ENCODE measurements around the gene CAMKK1.

The CAMKK1 gene

DNA sequence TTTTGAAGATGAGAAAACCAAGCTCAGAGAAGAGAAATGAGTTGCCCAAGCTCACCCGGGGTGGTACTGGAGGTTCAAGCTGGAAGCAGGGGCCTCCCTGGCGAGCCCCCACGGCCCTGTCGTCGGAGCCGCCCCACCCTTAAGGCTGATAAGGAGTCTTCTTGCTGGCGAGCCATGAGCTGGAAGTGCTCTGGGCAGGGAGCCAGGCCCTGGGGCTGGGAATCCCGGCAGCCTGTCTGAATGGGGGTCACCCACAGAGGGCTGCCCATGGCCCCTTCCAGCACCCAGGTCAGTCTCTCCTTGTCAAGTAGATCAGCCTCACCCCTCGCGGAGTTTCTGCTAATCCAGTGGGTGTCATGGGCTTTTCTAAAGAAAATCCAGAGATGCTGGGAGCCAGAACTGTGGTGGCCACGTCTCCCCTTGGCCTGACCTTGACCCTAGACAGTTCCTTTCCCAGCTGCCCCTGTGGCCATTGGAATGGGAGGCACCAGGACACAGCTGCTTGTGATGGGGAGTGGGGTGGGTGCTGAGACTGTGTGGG, 24.6 kb upstream of the CAMKK1 start:
- DNase-seq: no peak

DNA sequence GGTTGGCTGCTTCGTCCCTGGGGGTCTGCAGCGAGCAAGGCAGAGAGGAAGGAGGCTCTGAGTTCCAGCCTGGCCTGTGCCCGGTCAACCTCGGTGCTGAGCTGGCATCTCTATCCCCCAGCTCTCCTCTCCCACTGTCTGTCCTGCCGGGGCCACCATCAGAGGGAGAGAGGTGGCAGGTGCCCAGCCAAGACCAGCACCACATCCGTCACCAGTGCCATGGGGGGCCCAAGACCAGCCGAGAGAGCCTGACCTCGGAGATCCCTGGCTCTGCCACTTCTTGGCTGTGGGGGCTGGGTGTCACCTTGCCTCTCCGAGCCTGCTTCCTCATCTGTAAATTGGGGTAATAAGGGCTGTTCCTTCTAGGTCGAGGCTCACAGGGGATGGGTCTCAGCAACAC, 24.0 kb upstream of the CAMKK1 start:
- DNase-seq: no peak

DNA sequence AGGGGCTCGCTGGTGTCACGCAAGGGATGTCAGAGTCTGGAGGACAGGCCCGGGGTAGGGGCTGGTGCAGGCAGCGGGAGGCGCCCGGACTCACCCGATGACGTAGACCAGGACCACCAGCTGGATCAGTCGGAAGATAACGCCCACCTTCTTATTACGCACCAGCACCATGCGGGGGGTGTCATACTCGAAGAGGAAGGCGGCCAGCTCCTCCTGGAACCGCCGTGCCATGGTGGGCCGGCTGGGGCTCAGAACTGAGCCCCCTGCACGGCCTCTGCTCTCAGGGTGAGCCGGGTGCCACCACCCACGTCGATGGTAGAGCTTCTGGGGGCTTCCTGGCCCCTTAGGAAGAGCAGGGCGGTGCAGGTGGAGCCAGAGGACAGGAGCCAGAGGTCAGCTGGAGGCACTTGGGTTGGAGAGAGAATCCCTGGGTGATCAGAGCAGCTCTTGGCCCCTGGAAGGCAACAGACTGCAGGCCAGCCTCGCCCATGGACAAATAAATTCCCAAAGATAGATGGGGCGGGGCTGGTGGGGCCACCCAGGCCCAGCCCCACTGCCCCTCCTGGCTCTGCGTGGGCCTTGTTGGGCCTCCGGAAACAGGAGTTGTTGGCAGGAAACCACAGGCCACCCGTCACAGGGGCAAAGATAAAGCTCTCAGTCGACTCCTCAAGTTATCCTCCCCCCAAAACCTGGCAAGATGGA, 23.3 kb upstream of the CAMKK1 start, which contains the start of gene P2RX1:
Gene P2RX1, minus strand, starts transcription at position 471 of the 702 bp plus-strand sequence. Its CDS starts 240 bp downstream, at position 231.
- DNase-seq: peak; percentile 18

- no peak for DNase-seq
Observed at GRCh38 chr17:3915581-3915994, 22.7 kb upstream of the CAMKK1 start.

- no peak for DNase-seq
Observed at GRCh38 chr17:3914312-3914670, 21.4 kb upstream of the CAMKK1 start.

GRCh38 chr17:3913531-3914311, 20.9 kb upstream of the CAMKK1 start:
- peak; percentile 81 for DNase-seq

GRCh38 chr17:3912827-3913226, 20.0 kb upstream of the CAMKK1 start:
- no peak for DNase-seq

GRCh38 chr17:3911271-3912053, 18.6 kb upstream of the CAMKK1 start:
- DNase-seq: peak; percentile 63

GRCh38 chr17:3910420-3911270, 17.8 kb upstream of the CAMKK1 start:
- DNase-seq: no peak

- DNase-seq: no peak
Observed at GRCh38 chr17:3909257-3909656, 16.4 kb upstream of the CAMKK1 start.

- no peak for DNase-seq
Observed at GRCh38 chr17:3907483-3908216, 14.8 kb upstream of the CAMKK1 start.

GRCh38 chr17:3906881-3907280, 14.0 kb upstream of the CAMKK1 start:
- DNase-seq: no peak

- no peak for DNase-seq
Observed at GRCh38 chr17:3905017-3905520, 12.2 kb upstream of the CAMKK1 start.

DNA sequence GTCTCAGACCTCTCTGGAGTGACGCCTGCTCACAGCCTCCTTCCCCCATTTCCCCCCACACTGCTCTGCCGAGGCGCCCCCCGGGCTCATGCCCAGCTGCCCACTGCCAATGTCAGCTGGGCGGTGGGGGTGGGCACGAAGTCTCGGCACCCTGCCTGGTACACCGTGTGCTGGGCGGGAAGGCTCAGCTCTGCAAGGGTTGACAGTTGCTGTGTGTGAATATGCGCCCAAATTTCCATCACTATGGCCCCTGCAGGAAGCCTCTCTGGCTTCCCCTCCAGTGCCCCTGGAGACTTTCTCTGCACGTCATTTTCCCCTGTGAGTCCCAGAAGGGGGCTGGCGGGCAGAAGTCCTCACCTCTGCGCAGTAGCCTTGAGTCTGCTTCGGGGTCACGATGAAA, 11.6 kb upstream of the CAMKK1 start:
- no peak for DNase-seq

DNA sequence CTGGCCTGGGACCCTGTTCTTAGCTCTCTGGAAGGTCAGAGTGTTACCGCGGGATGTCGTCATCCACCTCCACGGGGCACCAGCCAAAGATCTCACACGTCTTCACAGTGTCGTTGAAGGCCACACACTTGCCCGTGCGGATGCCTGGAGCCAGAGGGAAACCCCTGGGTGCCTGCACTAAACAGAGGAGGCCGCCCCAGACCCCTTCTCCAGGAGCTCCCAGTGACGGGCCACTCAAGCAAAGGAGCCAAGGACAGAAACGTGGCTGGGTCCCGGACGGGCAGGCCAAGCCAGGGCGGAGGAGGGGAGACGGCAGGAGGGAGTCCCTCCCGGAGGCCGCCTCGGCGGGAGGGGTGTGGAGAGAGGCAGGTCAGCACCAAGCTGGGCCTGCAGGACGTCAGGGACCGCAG, 11.0 kb upstream of the CAMKK1 start:
- DNase-seq: no peak

DNA sequence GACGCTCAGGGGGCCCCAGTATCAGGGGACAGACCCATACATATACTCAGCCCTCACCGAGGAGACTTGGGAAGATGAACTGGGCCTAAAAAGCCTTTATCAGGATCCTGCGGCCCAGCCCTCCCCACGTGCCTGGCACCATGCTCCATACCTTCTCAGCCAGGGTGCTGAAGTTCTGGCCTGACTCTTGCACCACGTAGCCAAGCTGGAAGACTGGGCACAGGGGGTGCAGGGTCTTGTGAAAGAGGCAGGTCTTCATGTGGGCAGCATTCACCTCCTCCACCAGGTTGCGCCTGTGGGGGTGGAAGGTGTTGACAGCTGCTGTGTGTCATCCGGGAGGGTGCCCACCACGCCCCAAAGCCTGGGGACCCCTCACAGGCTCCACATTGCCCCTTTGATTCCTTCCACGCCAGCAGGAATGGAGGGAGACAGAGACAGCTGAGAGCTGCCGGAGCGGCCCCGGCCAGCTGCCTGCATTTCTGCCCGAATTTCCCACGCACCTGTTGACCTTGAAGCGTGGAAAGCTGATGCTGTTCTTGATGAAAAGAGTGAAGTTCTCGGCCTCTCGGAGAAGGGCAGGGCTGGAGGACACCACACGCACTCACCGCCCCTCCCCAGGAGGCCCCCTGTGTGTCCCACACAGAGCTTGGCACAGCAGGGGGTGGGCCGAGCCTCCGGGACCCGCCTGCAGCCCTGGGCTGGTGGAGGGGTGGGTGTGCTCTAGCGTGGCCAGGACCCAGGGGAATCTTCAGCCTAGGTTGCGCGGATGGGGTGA, 10.4 kb upstream of the CAMKK1 start:
- DNase-seq: no peak

- DNase-seq: no peak
Observed at GRCh38 chr17:3900646-3901045, 7.8 kb upstream of the CAMKK1 start.

DNA sequence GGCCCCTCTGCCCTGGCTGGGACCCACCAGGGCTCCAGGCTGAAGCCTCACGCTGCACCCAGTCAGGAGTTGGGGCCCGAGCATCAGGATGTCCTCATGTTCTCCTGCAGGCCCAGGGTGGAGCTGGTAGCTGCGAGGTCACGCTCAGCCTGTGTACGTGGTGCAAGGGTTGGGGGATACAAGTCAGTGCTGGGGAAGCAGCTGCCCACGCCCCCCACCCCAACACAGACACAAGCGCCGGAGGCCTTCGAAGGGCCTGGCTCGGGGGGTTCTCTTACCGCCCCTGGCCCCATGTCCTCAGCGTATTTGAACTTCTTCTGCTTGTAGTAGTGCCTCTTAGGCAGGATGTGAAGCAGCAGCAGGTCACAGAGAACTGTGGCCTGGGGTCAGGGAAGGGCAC, 4.9 kb upstream of the CAMKK1 start:
- DNase-seq: no peak

DNA sequence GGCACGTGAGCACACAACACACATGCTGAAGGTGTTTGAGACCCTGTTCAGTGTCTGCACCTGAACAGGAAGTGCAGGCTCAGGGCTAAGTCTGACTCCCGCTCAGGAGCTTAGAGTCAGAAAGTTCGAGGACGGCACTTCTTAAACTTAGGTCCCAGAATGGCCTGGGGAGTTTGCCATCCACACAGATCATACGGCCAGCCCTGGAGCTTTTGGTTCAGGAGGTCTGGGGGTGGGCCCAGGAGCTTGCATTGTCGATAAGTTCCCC, 4.0 kb upstream of the CAMKK1 start:
- DNase-seq: no peak

DNA sequence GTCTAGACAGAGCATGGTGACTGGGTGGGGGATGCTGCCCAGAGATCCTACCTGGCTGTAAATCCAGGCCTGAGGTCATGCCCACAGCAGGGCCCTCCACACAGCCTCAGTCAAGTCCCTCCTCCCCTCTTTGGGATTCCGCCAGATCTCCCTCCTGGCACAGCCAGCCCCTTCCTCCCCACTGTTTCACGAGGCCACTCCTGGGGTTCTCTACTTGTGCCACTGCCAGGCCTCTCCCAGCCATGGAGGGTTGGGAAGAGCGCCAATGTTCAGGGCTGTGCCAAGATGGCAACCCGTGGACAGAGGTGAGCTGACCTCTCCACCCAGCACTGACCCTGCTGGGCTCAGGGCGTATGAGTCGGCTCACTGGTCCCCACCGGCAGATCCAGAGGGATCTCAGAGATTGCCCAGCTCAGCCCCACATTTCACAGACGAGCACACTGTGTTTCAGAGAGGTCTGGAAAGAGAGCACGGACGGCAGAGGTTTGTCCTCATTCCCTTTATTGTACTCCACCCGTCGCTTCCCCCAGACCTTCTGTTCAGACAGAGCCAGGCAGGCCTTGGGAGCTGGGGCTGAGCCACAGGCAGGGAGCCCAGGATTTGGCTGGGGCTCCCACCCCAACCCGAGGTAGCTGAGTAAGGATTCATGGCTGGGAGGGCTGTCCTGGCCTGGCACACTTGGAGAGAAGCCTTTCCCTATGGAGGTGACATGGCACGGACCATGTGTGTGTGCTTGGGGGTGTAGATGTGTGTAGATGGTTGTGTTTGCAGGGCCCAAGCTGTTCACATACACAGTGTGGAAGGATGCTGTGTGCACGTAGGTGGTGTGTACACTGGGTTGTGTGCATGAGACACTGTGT, 3.5 kb upstream of the CAMKK1 start:
- no peak for DNase-seq

All from activated naive CD4-positive, alpha-beta T cell treated with Interleukin-2 at 50 U/mL for 16 hours (primary cell).